ENCODE measurements around the gene EPHB2. TPM values are rescaled to one million over a fixed set of nuclear protein-coding genes. Genes with fewer than 3 reads are reported as not detected.
A peak's percentile ranks its signal among the peaks of the same experiment; 100 is the strongest.

Gene EPHB2
- total and polyA plus RNA-seq, 7 donors = 1.2 to 38.6 (median 3.0) TPM

DNA sequence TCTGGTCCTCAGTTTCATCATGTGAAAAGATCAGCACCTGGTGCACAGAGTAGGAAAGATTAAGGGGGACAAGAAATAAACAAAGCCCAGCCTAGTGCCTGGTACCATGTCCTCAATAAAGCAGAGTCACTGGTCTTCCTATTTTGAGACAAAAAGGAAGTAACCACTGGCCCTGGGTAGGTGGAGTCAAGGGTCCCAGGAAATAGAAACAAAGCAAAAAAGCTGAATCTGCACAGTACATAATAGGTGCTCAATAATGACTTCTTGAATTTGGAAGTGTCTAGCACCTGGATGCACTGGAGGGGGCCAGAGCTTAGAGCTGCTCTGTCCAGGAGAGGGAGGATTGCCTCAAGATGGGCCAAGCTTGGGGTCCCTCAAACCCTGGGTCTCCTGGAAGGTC is 1.9 kb upstream of the EPHB2 start:
- Histone ChIP-seq H3K4me1 (peaks cover 0 to 21% (median 19%) of the 10 kb centered on the region in 4 donors), H3K4me3 (no peak overlapping the region), H3K27me3 (peaks cover 4 to 24% (median 9%) of the 10 kb centered on the region in 3 donors), H3K27ac (no peak overlapping the region), H3K36me3 (no peaks in the 10 kb centered on the region), H3K9me3 (no peaks in the 10 kb centered on the region)
- intact Hi-C loops (cut with DNase I) = loop anchor here (10.0 kb wide), 1 partner anchor 256 kb away; no protein-coding TSS in a partner anchor
- DNase-seq = no peak
- TF ChIP-seq POLR2A (IDR thresholded peaks at IDR 0.05) = no peak
- TF ChIP-seq EP300 (IDR thresholded peaks at IDR 0.05) = no peak
- TF ChIP-seq, protein P1, sequence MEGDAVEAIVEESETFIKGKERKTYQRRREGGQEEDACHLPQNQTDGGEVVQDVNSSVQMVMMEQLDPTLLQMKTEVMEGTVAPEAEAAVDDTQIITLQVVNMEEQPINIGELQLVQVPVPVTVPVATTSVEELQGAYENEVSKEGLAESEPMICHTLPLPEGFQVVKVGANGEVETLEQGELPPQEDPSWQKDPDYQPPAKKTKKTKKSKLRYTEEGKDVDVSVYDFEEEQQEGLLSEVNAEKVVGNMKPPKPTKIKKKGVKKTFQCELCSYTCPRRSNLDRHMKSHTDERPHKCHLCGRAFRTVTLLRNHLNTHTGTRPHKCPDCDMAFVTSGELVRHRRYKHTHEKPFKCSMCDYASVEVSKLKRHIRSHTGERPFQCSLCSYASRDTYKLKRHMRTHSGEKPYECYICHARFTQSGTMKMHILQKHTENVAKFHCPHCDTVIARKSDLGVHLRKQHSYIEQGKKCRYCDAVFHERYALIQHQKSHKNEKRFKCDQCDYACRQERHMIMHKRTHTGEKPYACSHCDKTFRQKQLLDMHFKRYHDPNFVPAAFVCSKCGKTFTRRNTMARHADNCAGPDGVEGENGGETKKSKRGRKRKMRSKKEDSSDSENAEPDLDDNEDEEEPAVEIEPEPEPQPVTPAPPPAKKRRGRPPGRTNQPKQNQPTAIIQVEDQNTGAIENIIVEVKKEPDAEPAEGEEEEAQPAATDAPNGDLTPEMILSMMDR (IDR thresholded peaks at IDR 0.05) = no peak
- TF ChIP-seq POLR2AphosphoS5 (IDR thresholded peaks at IDR 0.05) = no peak

DNA sequence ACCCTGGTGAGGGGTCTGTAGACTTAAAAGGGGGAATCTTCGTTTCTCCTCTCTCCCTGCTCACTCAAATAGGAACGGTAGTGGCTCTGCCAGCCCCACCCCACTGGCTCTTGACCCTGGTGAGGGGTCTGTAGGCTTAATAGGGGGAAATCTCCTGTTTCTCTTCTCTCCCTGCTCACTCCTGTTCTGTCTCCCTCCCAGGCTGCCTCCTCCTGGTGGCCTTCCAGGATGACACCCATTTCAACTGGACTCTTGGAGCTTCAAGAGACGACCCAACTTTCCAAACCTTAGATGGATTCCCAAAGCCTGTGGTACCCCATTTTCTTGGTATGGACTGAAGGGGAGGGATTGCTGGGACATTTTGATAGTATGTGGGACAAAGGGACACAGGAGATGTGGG is 1.4 kb upstream of the EPHB2 start:
- intact Hi-C loops (cut with DNase I) = loop anchor here (10.0 kb wide), 1 partner anchor 256 kb away; no protein-coding TSS in a partner anchor
- no peak for DNase-seq
- Histone ChIP-seq H3K27ac (no peak overlapping the region), H3K4me3 (no peak overlapping the region), H3K9me3 (no peaks in the 10 kb centered on the region), H3K36me3 (no peaks in the 10 kb centered on the region), H3K27me3 (peaks cover 4 to 24% (median 9%) of the 10 kb centered on the region in 3 donors), H3K4me1 (peaks cover 0 to 21% (median 19%) of the 10 kb centered on the region in 4 donors)
- TF ChIP-seq, protein P1 (IDR thresholded peaks at IDR 0.05) = no peak
- no peak for TF ChIP-seq EP300 (IDR thresholded peaks at IDR 0.05)
- TF ChIP-seq POLR2AphosphoS5 (IDR thresholded peaks at IDR 0.05) = no peak
- no peak for TF ChIP-seq POLR2A (IDR thresholded peaks at IDR 0.05)
- WGBS, 2 donors = 54 to 70% methylated on average over 3 of the region's 3 CpGs

DNA sequence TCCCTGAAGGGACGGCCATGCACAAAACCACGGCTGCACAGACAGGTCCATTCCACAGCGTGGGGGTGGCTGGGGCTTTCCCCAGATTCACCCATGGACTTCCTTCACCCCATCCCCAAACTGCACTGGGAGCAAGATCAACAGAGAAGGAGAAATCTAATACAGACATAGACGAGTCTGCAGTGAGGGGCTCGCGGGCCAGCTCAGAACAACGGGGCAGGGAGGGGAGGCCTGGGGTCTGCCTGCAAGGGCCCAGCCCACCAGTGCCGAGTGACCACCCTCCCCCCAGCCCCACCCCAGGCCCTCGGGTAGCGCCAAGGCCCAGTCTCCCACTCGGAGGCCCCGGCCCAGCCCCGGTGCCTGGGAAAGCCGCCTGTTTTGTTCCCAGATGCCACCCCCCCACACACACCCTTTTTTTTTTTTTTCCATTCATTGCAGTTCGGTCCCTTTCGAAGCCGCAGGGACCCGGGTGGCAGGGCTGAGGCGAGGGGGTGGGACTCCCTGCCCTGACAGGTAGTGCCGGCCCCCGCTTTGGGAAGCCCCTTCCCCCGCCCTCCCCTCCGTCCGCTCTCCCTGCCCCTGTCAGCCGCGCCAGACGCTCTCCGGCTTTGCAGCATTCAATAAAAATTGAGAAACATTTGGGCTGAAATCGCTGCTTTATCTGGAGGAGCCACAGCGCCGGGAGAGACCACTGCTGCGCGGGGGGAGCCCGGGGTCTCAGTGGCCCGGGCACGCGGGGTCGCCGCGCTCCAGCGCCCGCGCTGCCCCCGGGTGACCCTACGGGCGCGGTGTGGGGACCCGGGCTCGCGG is 543 bp upstream of the EPHB2 start:
- WGBS, 2 donors = 2 to 4% methylated on average over 50 of the region's 50 CpGs
- Histone ChIP-seq H3K4me3 (peak overlapping the region in 3 of 4 donors; percentile 38 to 59 (median 55)), H3K4me1 (peaks cover 0 to 21% (median 19%) of the 10 kb centered on the region in 4 donors), H3K9me3 (no peaks in the 10 kb centered on the region), H3K27ac (no peak overlapping the region), H3K36me3 (no peaks in the 10 kb centered on the region), H3K27me3 (peaks cover 4 to 24% (median 9%) of the 10 kb centered on the region in 3 donors)
- no peak for DNase-seq
- intact Hi-C loops (cut with DNase I) = loop anchor here (10.0 kb wide), 1 partner anchor 255 kb away; no protein-coding TSS in a partner anchor
- TF ChIP-seq EP300 (IDR thresholded peaks at IDR 0.05) (no peak), POLR2AphosphoS5 (IDR thresholded peaks at IDR 0.05) (no peak), POLR2A (IDR thresholded peaks at IDR 0.05) (no peak)
- TF ChIP-seq, protein P1 (IDR thresholded peaks at IDR 0.05) = no peak

DNA sequence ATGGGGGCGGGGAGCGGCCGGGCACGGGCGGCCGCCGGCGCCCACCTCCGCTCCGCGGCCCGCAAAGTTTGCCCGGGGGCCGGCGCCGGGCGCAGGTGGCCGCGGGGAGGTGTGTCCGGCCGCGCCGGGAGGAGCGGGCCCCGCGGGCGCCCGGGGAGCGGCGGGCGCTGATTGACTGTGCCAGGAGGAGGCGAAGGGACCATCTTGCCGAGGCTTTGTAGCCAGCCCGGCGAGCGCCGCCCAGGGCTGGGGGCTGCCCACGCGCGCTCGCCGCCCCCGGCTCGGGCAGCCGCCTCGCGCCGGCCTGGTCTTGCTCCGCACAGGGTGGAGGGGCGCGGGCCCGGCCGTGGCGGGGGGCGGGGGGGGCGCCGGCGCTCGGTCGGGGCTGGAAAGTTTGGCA is 432 bp downstream of the EPHB2 start:
- Histone ChIP-seq H3K36me3 (no peaks in the 10 kb centered on the region), H3K4me3 (peak overlapping the region in 3 of 4 donors; percentile 38 to 59 (median 55)), H3K9me3 (no peaks in the 10 kb centered on the region), H3K27me3 (peaks cover 4 to 24% (median 9%) of the 10 kb centered on the region in 3 donors), H3K4me1 (peaks cover 0 to 21% (median 19%) of the 10 kb centered on the region in 4 donors), H3K27ac (peak overlapping the region in 1 of 4 donors; percentile 21)
- intact Hi-C loops (cut with DNase I) = no loop called here
- WGBS, 2 donors = 0% methylated on average over 60 of the region's 60 CpGs
- DNase-seq = no peak
- TF ChIP-seq EP300 (IDR thresholded peaks at IDR 0.05) (no peak), POLR2A (IDR thresholded peaks at IDR 0.05) (no peak), POLR2AphosphoS5 (IDR thresholded peaks at IDR 0.05) (no peak)
- TF ChIP-seq, protein P1 (IDR thresholded peaks at IDR 0.05) = no peak

All from sigmoid colon (tissue), 7 donors.